ENCODE results near the gene LUC7L.
"Not testable (repeated sequence)": the region's sequence is repeated elsewhere in the genome, so short reads cannot be mapped to it uniquely, and the experiment has no call there.

DNA sequence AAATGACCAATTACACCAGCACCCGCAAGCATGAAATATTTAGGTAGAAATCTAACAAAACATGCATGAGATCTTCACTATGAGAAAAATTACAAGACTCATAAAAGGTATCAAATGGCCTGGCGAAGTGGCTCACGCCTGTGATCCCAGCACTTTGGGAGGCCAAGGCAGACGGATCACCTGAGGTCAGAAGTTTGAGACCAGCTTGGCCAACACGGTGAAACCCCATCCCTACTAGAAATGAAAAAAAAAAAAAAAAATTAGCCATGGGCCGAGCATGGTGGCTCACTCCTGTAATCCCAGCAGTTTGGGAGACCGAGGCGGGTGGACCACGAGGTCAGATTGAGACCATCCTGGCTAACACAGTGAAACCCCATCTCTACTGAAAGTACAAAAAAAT lies 25.2 kb downstream of the LUC7L start:
- TF ChIP-seq, protein P1, sequence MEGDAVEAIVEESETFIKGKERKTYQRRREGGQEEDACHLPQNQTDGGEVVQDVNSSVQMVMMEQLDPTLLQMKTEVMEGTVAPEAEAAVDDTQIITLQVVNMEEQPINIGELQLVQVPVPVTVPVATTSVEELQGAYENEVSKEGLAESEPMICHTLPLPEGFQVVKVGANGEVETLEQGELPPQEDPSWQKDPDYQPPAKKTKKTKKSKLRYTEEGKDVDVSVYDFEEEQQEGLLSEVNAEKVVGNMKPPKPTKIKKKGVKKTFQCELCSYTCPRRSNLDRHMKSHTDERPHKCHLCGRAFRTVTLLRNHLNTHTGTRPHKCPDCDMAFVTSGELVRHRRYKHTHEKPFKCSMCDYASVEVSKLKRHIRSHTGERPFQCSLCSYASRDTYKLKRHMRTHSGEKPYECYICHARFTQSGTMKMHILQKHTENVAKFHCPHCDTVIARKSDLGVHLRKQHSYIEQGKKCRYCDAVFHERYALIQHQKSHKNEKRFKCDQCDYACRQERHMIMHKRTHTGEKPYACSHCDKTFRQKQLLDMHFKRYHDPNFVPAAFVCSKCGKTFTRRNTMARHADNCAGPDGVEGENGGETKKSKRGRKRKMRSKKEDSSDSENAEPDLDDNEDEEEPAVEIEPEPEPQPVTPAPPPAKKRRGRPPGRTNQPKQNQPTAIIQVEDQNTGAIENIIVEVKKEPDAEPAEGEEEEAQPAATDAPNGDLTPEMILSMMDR (IDR thresholded peaks at IDR 0.05): not testable (repeated sequence)
- TF ChIP-seq EP300, POLR2AphosphoS5, POLR2A (IDR thresholded peaks at IDR 0.05): not testable (repeated sequence)

Data from upper lobe of left lung (tissue), 4 donors.